Activated naive CD8-positive, alpha-beta T cell (primary cell): Measurements from ENCODE around the gene CCDC126.
"Not testable (repeated sequence)": the region's sequence is repeated elsewhere in the genome, so short reads cannot be mapped to it uniquely, and the experiment has no call there.

ENCODE experiments used
- H3K27ac Mint-ChIP-seq: one replicate; pipeline ENCODE4 v1.8.0; 2021; ENCODE audit warnings: mixed read lengths
- H3K27me3 Mint-ChIP-seq: one replicate; pipeline ENCODE4 v1.8.0; 2021; ENCODE audit warnings: mixed read lengths
- H3K36me3 Mint-ChIP-seq: one replicate; pipeline ENCODE4 v1.8.0; 2021; ENCODE audit warnings: mixed read lengths
- H3K4me1 Mint-ChIP-seq: one replicate; pipeline ENCODE4 v1.8.0; 2021; ENCODE audit warnings: low read depth, mixed read lengths
- H3K4me3 Mint-ChIP-seq: one replicate; pipeline ENCODE4 v1.8.0; 2021; ENCODE audit warnings: mild to moderate bottlenecking, mixed read lengths
- H3K9me3 Mint-ChIP-seq: one replicate; pipeline ENCODE4 v1.8.0; 2021; ENCODE audit warnings: low read depth, mixed read lengths

The CCDC126 gene

GRCh38 chr7:23662124-23662983 is 65.2 kb downstream of the CCDC126 start:
- Mint-ChIP-seq H3K4me3 (no peak overlapping the region), H3K27ac (no peak overlapping the region), H3K36me3 (peaks cover 4% of the 10 kb centered on the region), H3K9me3 (peaks cover 1% of the 10 kb centered on the region), H3K27me3 (no peaks in the 10 kb centered on the region), H3K4me1 (no peaks in the 10 kb centered on the region)

DNA sequence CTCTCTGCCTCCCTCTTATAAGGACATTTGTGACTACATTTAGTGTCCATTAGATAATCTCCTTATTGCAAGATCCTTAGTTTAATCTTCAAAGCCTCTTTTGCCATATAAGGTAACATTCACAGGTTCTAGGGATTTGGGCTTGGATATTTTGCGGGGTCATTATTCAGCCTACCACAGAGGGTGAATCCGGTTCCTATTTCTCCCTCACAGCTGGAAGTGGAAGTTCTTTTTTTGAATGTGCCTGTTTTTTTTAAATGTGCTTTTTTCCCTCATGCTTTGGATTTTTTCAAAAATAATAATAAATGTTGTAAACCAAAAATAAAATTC is 65.8 kb downstream of the CCDC126 start:
- H3K4me1 Mint-ChIP-seq, result no peaks in the 10 kb centered on the region
- no peak overlapping the region for H3K27ac Mint-ChIP-seq
- peaks cover 4% of the 10 kb centered on the region for H3K36me3 Mint-ChIP-seq
- no peaks in the 10 kb centered on the region for H3K9me3 Mint-ChIP-seq
- H3K27me3 Mint-ChIP-seq, result no peaks in the 10 kb centered on the region
- H3K4me3 Mint-ChIP-seq, result no peak overlapping the region

GRCh38 chr7:23664122-23664521 is 66.9 kb downstream of the CCDC126 start:
- H3K9me3 Mint-ChIP-seq, result no peaks in the 10 kb centered on the region

DNA sequence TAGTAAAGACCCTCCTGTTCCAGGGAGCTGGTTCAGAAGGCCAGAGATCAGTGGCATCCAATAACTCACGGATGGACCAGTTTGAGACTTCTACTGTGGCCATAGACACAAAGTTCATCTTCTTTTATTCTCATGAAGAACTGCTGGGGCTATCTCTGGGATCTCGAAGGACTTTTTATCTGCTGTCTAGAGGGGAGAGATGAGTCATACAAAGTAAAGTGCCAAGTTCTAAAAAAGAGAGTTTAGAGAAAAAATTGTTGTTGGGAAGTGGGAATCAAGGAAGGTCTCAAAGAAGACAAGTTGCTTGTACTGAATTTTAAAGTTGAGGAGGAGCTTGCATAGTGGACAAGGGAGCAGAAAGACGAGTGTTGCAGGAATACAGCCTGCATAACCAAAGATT is 74.9 kb downstream of the CCDC126 start:
- H3K4me1 Mint-ChIP-seq, result no peaks in the 10 kb centered on the region
- no peaks in the 10 kb centered on the region for H3K36me3 Mint-ChIP-seq
- no peak overlapping the region for H3K27ac Mint-ChIP-seq
- H3K27me3 Mint-ChIP-seq, result peaks cover 10% of the 10 kb centered on the region
- no peak overlapping the region for H3K4me3 Mint-ChIP-seq
- no peaks in the 10 kb centered on the region for H3K9me3 Mint-ChIP-seq

More at GRCh38 chr7:23664122-23664521, 66.9 kb downstream of the CCDC126 start:
- no peak overlapping the region for H3K27ac Mint-ChIP-seq
- H3K36me3 Mint-ChIP-seq, result peaks cover 2% of the 10 kb centered on the region
- no peaks in the 10 kb centered on the region for H3K4me1 Mint-ChIP-seq
- no peaks in the 10 kb centered on the region for H3K27me3 Mint-ChIP-seq
- no peak overlapping the region for H3K4me3 Mint-ChIP-seq

DNA sequence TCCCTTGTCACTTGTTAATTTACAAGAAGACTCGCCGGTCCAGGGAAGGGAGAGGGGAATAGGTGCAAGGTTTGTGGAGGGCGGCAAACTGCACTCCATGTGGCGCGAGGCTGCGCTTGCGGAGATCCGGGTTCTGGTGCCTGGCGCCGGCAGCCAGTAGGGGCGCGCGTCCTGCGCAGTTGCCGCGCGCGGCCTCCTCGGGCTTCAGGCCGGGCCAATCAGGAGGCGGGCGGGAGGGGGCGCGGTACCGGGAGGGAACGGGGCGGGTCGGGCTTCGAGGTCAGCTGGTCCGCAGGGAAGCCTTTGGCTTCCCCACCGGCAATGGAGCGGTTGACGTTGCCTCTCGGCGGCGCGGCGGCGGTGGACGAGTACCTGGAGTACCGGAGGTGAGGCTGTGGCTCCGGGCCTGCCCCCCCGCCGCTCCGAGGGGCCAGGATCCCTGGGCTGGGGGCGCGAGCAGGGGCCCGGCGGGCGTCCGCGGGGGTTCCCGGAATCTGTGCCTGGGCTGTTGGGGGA is 82.8 kb downstream of the CCDC126 start, which contains the start of gene FAM221A:
Gene FAM221A, plus strand, starts transcription at position 302 of the 516 bp plus-strand sequence. Its CDS starts 20 bp downstream, at position 322.
- Mint-ChIP-seq H3K27ac (peak within 1 kb of the TSS; percentile 86), H3K4me3 (peak within 1 kb of the TSS; percentile 91)

GRCh38 chr7:23680414-23681405 is 83.5 kb downstream of the CCDC126 start:
- Mint-ChIP-seq H3K27ac (peak overlapping the region; percentile 61), H3K9me3 (no peaks in the 10 kb centered on the region), H3K4me3 (peak overlapping the region; percentile 91), H3K27me3 (no peaks in the 10 kb centered on the region), H3K4me1 (peaks cover 17% of the 10 kb centered on the region), H3K36me3 (no peaks in the 10 kb centered on the region)

More for the DNA sequence above, 82.8 kb downstream of the CCDC126 start, which contains the start of gene FAM221A:
- H3K4me1 Mint-ChIP-seq, result peaks cover 17% of the 10 kb centered on the region
- no peaks in the 10 kb centered on the region for H3K36me3 Mint-ChIP-seq
- H3K9me3 Mint-ChIP-seq, result no peaks in the 10 kb centered on the region
- no peaks in the 10 kb centered on the region for H3K27me3 Mint-ChIP-seq

GRCh38 chr7:23684041-23684440 is 86.9 kb downstream of the CCDC126 start:
- H3K9me3 Mint-ChIP-seq, H3K36me3 Mint-ChIP-seq, H3K27ac Mint-ChIP-seq, H3K27me3 Mint-ChIP-seq, H3K4me3 Mint-ChIP-seq: not testable (repeated sequence)
- H3K4me1 Mint-ChIP-seq, result peaks cover 15% of the 10 kb centered on the region

- Mint-ChIP-seq H3K9me3 (no peaks in the 10 kb centered on the region), H3K27ac (no peak overlapping the region), H3K4me3 (no peak overlapping the region), H3K27me3 (no peaks in the 10 kb centered on the region), H3K36me3 (no peaks in the 10 kb centered on the region), H3K4me1 (peaks cover 5% of the 10 kb centered on the region)
Measured at GRCh38 chr7:23685731-23686130, 88.5 kb downstream of the CCDC126 start.

DNA sequence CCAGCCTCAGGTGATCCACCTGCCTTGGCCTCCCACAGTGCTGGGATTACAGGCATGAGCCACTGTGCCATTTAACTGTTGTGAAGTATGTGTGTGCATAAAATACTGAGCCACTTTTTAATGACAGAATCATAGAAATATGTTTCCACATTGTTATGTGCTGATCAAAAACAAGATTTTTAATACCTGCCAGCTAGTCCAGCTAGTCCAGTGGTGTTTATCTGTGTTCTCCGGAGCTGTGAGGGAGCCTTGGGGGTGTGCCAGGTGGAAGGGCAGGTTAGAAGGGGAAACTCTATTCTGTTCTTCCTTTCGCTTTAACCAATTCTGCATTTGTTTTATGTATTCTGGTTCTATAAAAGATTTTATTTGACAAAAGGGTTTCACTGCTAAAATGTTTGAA is 89.8 kb downstream of the CCDC126 start:
- no peaks in the 10 kb centered on the region for H3K4me1 Mint-ChIP-seq
- H3K27ac Mint-ChIP-seq, result no peak overlapping the region
- H3K4me3 Mint-ChIP-seq, result no peak overlapping the region
- H3K9me3 Mint-ChIP-seq, result no peaks in the 10 kb centered on the region
- H3K36me3 Mint-ChIP-seq, result no peaks in the 10 kb centered on the region
- H3K27me3 Mint-ChIP-seq, result no peaks in the 10 kb centered on the region

DNA sequence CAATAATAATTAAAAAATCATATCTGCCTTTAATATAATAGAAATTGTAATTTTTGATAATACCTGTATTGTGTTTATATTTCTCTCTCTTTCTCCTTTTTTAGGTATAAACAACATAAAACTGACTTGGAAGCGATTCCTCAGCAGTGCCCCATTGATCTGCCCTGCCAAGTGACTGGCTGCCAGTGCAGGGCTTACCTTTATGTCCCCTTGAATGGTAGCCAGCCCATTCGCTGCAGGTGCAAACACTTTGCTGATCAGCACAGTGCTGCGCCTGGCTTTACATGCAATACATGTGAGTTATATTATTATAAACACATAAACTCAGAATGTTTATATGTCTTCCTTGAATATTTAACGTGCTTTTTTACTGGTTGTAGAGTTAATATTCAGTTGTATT is 92.0 kb downstream of the CCDC126 start:
- Mint-ChIP-seq H3K9me3 (no peaks in the 10 kb centered on the region), H3K27me3 (no peaks in the 10 kb centered on the region), H3K27ac (no peak overlapping the region), H3K4me3 (no peak overlapping the region), H3K36me3 (peaks cover 11% of the 10 kb centered on the region), H3K4me1 (no peaks in the 10 kb centered on the region)

- Mint-ChIP-seq H3K27me3 (no peaks in the 10 kb centered on the region), H3K4me1 (no peaks in the 10 kb centered on the region), H3K36me3 (peaks cover 14% of the 10 kb centered on the region), H3K27ac (no peak overlapping the region), H3K4me3 (no peak overlapping the region), H3K9me3 (no peaks in the 10 kb centered on the region)
Measured at GRCh38 chr7:23691320-23691719, 94.1 kb downstream of the CCDC126 start.

DNA sequence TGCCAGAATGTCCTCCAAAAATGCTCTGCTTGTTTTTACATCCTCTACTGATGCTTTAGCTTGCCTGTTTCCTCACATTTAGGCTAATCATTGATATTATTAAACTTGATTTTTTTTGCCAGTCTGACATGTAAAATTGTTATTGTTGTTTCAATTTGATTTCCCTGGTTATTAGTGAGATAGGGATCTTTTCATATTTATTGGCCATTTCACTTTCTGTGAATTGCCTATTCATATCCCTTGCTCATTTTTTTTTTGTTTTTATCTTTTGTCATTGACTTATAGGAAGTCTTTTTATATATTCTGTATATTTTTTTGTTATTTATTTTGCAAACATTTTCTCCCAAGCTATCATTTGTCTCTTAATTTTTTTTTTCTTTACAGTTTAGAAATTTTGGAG is 96.0 kb downstream of the CCDC126 start:
- Mint-ChIP-seq H3K9me3 (no peaks in the 10 kb centered on the region), H3K27ac (no peak overlapping the region), H3K4me3 (no peak overlapping the region), H3K27me3 (no peaks in the 10 kb centered on the region), H3K4me1 (no peaks in the 10 kb centered on the region), H3K36me3 (peaks cover 14% of the 10 kb centered on the region)
